EH (cell line): ENCODE results near the gene PGM1.
A peak's percentile ranks its signal among the peaks of the same experiment; 100 is the strongest.

ENCODE experiments used
- DNase-seq: peaks from one replicate; pipeline ENCODE4 v3.0.0-alpha.2; 2015; ENCODE audit warnings: low read depth

PGM1 gene

GRCh38 chr1:63601061-63601460 is 7.8 kb downstream of the PGM1 start:
- DNase-seq, result peak; percentile 22

- DNase-seq, result no peak
These were observed 8.3 kb downstream of the PGM1 start for GRCh38 chr1:63601463-63601862.

- no peak for DNase-seq
These were observed 8.7 kb downstream of the PGM1 start for GRCh38 chr1:63601912-63602311.

DNA sequence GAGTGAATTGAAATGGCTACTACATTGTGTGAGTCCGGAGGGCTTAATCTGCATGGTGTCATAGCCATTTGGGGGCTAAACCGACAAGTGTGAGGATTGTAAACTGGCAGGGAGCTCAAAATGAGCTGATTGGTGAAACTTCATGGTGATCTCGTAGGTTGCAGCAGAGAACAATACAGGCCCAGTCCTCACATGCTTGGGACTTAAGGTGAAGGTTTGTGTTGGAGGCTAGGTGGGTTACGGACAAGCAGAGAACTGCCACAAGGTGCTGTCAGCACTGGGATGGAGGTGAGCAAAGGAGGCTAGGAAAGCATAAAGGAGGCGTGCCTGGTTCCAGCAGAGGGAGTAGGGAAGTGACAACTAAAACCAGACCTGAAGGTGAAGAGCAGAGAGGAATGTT is 9.4 kb downstream of the PGM1 start:
- no peak for DNase-seq

GRCh38 chr1:63603810-63604209 is 10.6 kb downstream of the PGM1 start:
- DNase-seq, result peak; percentile 11

DNA sequence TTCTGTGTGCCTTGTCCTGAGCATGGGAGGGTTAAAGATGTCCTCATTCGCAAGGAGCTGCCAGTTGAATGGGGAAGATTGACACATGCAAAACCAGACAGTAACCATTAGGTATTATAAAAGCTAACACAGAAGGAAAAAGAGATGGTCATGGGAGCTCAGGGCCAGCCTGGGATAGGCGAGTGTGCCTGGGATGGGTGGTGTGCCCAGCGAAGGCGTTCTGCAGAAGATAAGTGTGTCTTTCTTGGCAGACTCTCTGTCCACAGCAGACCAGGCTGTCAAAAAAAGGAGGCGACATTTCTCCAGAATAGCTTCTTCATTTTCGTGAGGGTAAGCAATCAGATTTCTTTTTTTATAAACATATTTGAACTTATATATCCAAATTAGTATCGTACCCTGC is 14.1 kb downstream of the PGM1 start:
- DNase-seq, result no peak

DNA sequence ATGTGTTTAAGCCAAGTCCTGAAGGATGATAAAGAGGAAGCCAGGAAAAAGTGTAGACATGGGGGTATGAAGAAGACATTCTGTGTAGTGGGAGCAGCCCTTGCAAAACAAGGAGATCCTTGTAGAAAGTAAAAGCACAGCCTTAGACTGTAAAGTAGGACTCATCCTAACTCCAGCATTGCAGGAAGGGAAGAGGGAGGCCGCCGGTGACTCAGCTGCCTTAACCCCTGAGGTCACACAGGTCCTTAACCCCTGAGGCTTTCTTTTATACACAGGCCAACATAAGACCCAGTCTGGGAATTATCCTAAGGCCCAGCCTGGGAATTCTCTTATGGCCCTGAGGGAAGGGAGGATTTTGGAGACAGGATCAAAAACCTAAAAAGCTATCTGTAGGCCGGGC is 18.0 kb downstream of the PGM1 start:
- no peak for DNase-seq

- DNase-seq, result no peak
These were observed 19.4 kb downstream of the PGM1 start for GRCh38 chr1:63612564-63612963.

- no peak for DNase-seq
These were observed 19.8 kb downstream of the PGM1 start for GRCh38 chr1:63612971-63613370.

DNA sequence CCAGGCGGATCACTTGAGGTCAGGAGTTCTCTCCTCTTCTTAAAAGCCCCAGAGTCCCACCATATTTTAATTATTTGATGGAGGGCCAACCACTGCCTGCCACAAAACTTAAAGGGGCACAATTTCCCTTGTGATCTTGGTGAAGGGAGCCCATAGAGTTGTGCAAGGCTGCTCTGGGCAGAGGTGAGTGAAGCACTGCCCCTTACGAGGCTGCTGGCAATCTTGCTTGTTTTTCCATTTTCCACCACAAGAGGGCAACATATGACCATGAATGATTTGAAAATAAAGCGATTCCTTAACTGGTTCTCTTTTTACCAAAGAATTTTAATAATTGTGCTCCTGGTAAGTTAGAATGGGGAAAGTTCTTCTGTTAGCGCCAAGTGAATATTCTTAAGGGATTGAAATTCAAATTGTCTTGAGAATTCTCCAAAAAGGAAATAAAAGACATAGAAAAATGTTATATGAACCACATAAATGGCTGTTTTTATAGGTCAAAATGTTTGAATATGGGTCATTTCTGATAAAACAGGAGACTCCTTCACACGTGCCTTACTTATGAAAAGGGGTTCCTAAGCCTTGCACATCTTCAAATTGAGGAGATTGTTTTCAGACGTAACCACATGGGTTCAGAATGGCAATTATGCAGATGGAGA is 22.7 kb downstream of the PGM1 start:
- DNase-seq, result peak; percentile 73

GRCh38 chr1:63617450-63617849 is 24.2 kb downstream of the PGM1 start:
- DNase-seq, result no peak

- DNase-seq, result peak; percentile 34
These were observed 24.8 kb downstream of the PGM1 start for GRCh38 chr1:63618011-63618410.

DNA sequence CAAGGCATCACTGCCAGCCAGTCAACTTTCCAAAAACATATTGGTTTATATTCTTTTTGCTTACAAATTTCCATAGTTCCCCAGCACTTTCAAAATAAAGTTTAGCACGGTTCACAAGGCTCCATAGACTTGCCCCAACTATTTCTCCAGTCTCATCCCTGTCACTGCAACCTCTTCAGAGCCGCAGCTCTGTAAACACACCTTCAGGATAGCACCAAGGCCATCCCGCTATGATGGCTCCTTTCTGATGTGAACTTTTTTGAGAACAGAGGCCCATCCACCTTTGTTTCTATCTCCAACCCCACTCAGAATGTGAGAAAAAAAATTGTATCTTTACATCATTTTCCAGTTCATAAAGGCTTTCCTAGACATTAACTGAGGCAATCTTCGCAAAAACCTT is 26.3 kb downstream of the PGM1 start:
- DNase-seq, result no peak

GRCh38 chr1:63620671-63621070 is 27.5 kb downstream of the PGM1 start:
- no peak for DNase-seq

GRCh38 chr1:63621075-63621474 is 27.9 kb downstream of the PGM1 start:
- DNase-seq, result no peak

GRCh38 chr1:63621698-63622097 is 28.5 kb downstream of the PGM1 start:
- no peak for DNase-seq

DNA sequence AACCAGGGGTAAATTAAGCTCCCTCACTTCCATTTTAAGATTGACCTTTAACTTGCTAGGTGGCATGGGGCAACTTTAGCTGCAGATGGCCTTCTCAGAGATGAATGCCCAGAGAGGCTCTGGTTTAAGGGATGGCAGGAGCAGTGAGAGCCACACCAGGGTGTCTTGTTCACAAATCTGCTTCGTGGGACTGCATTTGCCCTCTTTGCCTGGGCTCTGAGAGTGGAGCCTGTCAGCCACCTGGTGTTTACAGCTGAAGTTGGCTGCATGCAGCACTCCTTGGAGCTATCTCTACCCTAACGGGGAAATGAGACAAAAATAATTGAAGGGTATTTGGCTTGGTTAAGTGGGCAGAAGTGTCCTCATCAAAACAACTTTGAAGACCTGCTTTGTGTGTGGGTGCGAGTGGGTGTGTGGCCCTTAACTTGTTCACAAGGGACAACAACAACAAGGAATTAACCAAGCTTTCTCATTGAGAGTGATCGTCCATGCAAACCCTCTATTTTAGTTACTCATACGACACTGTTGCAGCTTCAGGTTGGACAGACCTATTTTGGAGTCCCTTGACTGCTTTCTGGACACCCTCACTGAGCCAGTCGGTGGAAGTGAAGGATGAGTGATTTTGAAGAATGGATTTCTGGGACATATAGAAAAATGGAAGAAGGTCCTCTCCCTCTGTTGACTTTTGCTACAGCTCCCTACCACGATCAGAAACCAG is 29.8 kb downstream of the PGM1 start:
- no peak for DNase-seq

- DNase-seq, result no peak
These were observed 30.7 kb downstream of the PGM1 start for GRCh38 chr1:63623952-63624351.

DNA sequence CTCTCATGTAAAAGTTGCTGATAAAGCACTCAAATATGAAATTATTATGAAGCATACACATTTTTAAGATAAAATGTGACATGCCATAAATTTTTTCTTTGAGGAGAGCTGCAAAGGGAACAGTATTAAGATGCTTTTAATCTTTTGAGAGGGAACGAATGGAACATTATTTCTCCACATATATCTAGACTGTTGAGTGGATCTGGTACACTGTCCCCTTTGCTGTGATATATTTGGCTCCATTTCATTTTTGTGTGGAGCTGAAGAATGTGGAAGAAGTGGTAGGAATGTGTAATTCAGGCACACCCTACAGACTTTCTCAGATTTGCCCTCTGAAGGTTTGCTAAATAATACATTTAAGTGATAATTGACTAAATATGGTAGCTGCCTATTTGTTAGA is 31.7 kb downstream of the PGM1 start:
- peak; percentile 36 for DNase-seq

DNA sequence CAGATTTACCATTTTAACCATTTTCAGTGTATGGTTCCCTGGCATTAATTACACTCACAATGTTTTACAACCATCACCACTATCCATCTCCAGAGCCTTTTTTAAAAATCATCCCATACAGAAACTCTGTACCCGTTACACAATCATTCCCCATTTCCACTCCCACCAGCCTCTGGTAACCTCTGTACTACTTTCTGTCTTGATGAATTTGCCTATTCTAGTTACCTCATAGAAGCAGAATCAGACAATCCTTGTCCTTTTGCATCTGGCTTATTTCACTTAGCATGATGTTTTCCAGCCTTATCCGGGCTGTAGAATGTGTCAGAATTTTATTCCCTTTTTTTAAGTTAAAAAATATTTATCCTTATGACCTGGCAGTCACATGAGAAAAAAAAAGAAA is 33.0 kb downstream of the PGM1 start:
- DNase-seq, result no peak

DNA sequence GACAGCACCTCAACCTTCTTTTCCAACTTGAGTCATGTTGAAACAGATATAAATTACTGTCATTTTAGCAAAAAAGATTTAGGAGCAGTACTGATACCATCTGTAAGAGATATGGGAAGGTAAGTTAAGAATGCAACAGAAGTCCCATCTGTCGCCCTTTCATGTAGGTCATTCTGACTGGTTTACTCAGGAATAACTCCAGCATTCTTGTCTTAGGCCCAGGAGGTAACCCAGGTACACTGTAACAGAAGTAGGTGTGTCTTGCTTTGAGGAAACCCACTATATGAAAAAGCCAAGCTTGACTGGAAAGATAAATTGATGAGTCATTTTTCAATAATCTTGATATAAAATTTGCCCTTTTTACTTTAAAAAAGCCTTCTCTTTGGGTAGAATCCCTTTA is 35.4 kb downstream of the PGM1 start:
- DNase-seq, result no peak

DNA sequence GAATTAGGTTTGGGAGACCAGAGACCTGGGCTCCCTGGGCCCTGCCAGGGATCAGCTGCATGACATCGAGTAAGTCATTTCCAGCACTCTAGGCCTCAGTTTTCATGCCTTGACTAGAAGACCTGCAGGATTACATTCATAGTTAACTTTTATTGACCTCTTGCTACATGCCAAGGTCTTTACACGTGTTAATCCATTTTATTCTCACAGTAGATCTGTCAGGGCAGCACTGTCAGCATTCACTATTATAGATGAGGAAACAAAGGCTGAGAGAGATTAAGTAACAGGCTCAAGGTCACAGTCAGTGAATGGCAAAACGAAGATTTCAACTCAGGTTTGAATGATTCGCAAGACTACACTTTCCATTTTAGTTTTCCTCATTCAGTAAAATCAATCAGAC is 37.0 kb downstream of the PGM1 start:
- DNase-seq, result no peak

DNA sequence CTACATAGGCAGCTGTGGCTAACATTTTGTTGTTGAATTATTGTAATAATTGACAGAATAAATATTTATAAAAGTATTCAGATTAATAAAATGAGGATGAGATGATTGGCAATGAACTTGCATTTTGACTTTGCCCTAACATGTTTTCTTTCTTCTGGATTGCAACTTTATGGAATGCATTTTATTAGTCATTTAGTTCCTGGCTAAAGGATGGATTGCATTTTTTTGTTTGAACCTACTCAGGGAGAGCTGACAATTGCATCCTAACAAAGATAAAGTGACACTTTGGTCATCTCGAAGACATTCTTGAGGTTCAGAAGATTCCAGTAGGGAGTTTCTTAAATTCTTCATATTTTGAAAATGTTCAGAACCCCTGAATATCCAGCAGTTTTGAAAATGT is 37.5 kb downstream of the PGM1 start:
- peak; percentile 45 for DNase-seq

- no peak for DNase-seq
These were observed 38.9 kb downstream of the PGM1 start for GRCh38 chr1:63632110-63632509.
